Activated CD8-positive, alpha-beta memory T cell treated with anti-CD3 and anti-CD28 coated beads, Interleukin-2, amount 50 U/mL, for 1 hour (primary cell): Measurements from ENCODE around the gene SAP30BP.

Experiments used
- DNase-seq: peaks from one replicate; pipeline ENCODE4 v3.0.0-alpha.2; 2020; ENCODE audit errors: extremely low read depth

The SAP30BP gene

DNA sequence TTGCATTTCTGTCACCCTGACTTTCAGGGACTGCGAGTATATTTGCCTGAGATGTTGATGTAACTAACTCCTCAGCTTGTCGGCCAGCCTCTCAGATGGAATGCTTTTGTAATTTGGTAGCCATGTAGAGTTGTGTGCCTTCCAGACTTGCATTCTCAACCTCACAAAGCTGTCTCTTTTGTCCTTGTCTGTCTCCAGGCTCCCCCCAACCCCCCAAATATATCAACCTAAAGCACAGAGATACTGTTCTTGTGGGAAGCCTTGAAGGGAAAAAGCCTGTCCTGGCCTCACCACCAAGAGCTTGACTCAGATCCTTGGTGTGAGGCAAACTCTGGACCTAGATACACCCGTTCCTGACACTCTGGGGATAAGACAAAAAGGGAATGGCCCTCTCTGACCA lies 18.4 kb downstream of the SAP30BP start:
- DNase-seq, result no peak

DNA sequence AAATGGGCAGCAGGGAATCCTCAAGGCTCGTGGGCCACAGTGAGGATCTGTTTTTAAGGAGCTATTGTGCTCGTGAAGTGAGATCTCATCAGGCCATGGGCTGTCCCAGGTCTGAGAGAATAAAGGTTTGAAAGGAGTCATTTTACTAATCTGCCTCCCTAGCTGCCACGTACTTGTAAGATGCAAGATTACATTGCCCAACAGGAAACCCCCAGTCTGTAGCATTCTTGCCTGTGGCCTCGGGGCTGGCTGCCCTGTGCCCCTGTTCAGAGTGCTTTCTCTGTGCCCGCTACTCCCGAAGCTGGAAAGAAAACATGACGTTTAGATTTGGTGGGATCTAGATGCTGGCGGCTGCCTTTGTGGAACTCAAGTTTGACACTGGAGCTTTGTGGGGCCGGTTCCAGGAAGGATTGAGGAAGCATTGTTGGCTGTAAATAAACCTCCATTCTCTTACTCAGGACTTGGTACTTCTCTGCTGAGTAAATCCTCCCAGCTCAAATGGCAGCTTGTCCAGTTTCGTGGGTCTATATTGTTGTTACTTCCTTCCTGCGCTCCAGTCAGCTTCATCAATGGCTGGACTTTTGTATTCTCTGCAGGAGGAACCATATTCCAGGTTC lies 21.2 kb downstream of the SAP30BP start:
- no peak for DNase-seq

- no peak for DNase-seq
Observed at GRCh38 chr17:75689441-75689873, 22.3 kb downstream of the SAP30BP start.

GRCh38 chr17:75691371-75691791 lies 24.2 kb downstream of the SAP30BP start:
- no peak for DNase-seq

- DNase-seq, result no peak
Observed at GRCh38 chr17:75691801-75692626, 24.9 kb downstream of the SAP30BP start.

DNA sequence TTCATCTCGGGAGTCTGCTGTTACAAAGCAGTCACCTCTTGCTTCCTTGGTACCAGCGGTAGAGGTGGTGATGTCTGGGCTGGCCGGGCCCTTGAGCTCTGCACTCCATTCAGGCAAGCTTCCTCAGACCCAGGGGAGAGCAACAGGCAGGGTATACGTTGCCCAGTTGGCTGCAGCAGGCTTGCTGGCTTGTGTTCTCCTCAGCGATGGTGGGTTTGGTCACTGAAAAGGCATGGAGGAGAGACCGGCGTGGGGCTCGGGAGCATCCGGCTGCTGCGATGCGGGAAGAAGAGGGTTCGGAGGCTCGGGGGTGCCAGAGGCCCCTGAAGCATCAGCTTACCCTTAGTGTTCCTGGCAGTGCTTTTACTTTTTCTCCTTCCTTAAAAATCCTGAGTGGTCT lies 25.8 kb downstream of the SAP30BP start:
- no peak for DNase-seq

DNA sequence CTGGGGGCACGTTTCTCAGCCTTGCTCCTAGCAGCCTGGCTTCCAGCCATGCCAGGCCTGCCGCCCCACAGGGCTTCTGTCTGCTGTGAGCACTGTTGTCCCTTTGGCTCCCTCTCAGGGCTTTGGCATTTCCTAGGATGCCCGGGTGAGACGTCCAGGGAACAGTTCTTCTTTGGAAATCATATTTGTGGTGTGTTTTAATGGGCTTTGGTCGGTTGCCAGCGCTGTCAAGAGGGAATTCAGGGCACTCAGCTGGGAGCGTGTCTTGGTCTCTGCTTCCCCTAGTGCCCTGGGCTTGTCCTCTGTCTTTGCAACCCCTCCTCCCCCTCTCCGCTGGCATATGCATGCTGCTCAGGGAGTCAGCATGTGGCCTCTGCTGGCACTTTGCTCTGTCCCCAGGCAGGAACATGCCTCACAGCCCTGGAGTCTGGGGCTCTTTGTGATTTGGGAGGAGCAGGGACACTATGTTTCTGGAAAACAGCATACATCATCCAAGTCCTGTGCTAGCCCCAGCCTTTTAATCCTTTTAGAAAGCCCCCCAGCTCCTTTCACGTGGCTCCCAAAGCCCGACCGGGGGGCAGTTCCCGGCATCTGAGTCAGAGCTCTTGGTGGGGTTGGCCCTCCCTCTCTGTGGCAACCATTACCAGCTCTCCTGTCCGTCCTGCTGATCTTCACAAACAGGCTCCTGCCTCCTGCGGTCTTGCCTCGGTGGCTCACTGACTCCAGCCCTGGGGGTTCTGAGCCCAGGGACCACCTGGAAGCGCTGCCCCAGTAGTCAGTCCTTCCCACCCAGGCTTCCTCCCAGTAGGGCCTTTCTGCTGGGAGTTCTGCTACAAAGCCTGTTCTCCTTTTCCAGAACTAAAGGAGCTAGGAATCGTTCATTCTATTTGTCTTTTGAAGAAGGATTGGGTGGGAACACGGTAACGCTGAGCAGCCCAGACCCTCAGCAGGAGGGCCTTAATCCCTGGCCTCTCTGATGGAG lies 26.7 kb downstream of the SAP30BP start:
- DNase-seq, result no peak

DNA sequence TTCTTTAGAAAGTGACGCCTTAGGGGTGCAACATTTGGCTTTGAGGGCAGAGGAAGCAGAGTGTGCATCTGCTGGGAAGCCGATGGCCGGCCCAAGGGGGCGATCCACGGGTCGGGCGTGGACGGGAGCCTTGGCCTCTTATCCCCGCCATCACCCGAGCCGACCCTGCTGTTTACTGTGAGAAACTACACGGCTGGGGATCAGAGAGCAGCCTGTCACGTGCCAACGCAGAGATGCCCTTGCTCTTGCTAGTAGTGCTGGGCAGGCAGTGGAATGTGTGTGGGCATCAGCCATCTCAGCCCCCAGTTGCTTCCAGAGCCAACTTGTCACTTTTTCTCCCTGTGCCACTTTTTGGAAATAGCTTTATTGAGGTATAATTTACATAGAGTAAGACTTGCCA lies 27.4 kb downstream of the SAP30BP start:
- DNase-seq, result no peak

- no peak for DNase-seq
Observed at GRCh38 chr17:75695141-75695829, 28.1 kb downstream of the SAP30BP start.

DNA sequence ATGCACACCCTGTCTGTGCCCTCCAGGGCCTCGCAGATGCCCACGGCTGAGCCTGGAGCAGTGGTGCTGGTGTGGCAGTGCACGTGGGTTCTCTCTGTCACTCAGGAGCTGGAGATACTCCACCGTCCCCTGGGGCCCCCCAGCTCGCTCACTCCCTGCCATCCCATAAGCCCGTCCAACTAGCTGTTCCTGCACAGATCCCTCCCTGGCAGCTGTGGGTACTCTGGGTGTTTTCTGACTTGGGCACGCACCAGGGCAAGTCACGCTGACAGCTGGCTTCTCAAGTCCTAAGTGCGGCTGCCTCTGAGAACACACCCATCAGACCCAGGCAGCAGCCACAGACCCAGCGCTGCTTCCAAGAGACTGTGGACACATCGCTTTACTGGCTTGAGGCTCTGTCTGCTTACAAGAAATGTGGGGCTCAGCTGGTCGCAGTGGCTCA lies 28.7 kb downstream of the SAP30BP start:
- DNase-seq, result no peak

DNA sequence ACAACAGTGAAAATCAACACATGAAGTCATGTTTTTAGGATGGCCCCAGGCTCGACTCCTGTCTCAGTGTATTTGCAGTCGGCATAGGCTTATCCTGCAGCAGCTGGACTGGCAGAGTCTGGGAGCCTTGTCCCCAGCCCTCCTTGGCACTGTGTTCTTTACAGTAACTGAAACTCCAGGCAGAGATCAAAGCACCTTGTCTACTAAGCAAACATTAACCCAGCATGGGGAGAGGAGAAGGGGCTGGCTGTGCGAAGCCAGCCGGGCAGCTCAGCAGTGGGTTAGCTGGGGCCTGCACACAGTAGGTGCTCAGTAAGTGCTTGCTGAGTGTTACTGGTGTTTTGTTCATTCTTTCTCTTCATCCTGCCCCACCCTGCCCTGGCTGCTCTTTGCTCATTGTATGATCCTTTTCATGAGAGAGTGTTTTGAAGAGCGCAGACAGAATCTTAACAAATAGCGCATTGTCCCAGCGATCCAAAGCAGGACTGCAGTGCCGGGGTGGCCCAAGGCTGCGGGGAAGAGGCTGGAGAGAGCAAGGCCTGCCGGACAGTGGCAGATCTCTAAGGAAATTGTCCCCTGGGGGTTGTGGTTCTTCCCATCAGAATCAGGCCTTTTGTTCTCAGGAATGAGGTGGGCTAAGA lies 30.6 kb downstream of the SAP30BP start:
- DNase-seq, result no peak

DNA sequence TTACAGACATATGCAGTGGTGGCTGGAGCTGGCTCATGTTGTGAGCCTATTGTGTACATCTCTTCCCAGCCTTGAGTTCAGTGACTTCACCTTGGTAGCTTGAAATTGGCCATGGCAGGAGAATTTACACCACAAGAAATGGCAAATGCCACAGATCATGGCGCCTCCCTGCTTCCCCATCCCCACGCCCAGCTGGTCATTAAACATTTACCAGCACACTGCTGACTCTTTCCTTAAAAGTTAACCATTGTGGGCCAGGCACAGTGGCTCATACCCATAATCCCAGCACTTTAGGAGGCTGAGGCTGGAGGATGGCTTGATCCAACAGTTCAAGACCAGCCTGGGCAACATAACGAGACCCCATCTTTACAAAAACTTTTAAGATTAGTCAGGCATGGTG lies 31.5 kb downstream of the SAP30BP start:
- DNase-seq, result no peak

- no peak for DNase-seq
Observed at GRCh38 chr17:75701288-75701687, 34.1 kb downstream of the SAP30BP start.

DNA sequence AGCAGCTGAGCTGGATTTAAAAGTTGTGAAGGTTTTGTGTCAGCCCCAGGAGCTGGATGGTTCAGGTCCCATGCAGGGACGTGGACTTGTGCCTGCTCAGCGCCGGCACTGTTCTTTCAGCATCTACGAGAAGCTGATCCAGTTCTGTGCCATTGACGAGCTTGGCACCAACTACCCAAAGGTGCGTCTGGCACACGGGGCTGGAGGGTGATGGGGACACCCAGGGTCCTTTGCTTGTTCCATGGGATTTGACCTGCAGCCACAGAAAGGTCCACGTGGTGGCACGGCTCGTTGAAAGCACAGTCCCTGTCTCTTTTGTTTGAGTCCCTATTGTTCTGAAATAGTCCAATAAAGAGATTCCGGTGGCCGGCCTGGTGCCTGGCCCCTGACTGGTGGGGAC lies 36.1 kb downstream of the SAP30BP start:
- no peak for DNase-seq

DNA sequence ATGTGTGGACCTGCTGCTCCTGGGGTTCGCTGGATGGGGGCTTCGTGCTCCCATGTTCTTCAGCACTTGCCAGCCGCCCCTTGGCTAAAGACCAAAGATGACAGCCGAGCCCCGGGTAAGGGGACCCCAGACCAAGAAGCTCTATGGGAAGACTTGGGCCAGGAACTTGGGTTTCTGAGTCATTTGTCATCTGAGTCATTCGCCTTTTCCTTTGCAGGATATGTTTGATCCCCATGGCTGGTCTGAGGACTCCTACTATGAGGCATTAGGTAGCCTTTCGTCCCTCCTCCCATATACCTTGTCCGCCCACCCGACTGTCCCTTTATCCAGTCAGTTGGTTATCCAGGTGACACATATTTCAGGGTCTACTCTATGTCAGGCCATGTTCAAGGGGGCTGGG lies 36.5 kb downstream of the SAP30BP start:
- DNase-seq, result no peak

- DNase-seq, result no peak
Observed at GRCh38 chr17:75704963-75705875, 38.1 kb downstream of the SAP30BP start.

DNA sequence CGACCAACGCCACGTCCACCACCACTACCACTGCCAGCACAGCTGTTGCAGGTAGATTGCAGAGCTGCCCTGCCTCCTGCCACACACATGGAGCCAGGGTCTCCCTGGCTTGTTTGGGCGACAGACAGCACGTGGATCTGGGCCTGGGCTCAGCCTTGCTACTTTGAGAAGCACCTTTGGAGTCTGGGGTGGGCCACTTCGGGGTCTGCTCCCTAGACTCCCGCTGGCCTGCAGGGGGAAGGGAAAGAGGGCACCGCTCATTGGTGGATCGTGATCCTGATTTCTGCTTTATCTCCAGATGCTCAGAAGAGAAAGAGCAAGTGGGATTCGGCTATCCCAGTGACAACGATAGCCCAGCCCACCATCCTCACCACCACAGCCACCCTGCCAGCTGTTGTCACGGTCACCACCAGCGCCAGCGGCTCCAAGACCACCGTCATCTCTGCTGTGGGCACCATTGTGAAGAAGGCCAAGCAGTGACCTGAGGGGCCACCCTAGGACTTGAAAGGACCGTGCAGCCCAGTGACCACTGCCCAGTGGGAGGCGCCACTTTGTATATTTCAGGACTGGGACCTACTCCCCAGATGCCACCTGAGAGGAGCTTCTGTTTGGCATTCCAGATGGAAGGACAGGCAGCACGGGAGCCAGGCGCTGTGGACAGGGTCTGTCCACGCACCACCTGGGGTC lies 39.0 kb downstream of the SAP30BP start:
- no peak for DNase-seq

GRCh38 chr17:75707079-75707571 lies 40.0 kb downstream of the SAP30BP start:
- no peak for DNase-seq

GRCh38 chr17:75712446-75712845 lies 45.3 kb downstream of the SAP30BP start:
- no peak for DNase-seq
